Activated CD8-positive, alpha-beta T cell treated with anti-CD3 and anti-CD28 coated beads for 36 hours (primary cell): ENCODE data around the gene MIS18BP1. TPM values are rescaled to one million over a fixed set of nuclear protein-coding genes. Genes with fewer than 3 reads are reported as not detected.

Experiments used
- ATAC-seq: fragments of 200-7000 bp; cut with Tn5 transposase; one replicate; pipeline ENCODE4 v1.10.0; 2021; ENCODE audit warnings: mild to moderate bottlenecking, moderate library complexity
- CTCF ChIA-PET: fragments of 350-600 bp; sonication (Branson Sonifier 250); formaldehyde crosslinking; loops from one replicate; lab custom pipeline; 2021; ENCODE audit warnings: antibody characterized with exemption; lab: Charles Lee
- POLR2A ChIA-PET: fragments of 350-600 bp; sonication (Branson Sonifier 250); formaldehyde crosslinking; loops from one replicate; lab custom pipeline; 2021; ENCODE audit warnings: antibody characterized with exemption; lab: Charles Lee
- DNase-seq: peaks from one replicate; pipeline ENCODE4 v3.0.0-alpha.2; 2020
- H3K27ac Mint-ChIP-seq: one replicate; pipeline ENCODE4 v1.8.0; 2021; ENCODE audit warnings: mild to moderate bottlenecking, mixed read lengths
- H3K27me3 Mint-ChIP-seq: one replicate; pipeline ENCODE4 v1.8.0; 2021; ENCODE audit warnings: mixed read lengths
- H3K36me3 Mint-ChIP-seq: one replicate; pipeline ENCODE4 v1.8.0; 2021; ENCODE audit warnings: low read depth, mixed read lengths
- H3K4me1 Mint-ChIP-seq: one replicate; pipeline ENCODE4 v1.8.0; 2021; ENCODE audit warnings: low read depth, mixed read lengths
- H3K4me3 Mint-ChIP-seq: one replicate; pipeline ENCODE4 v1.8.0; 2021; ENCODE audit warnings: mild to moderate bottlenecking, moderate library complexity, mixed read lengths
- H3K9me3 Mint-ChIP-seq: one replicate; pipeline ENCODE4 v1.8.0; 2021; ENCODE audit warnings: mixed read lengths
- intact Hi-C: fragments of 100-400 bp; cut with micrococcal nuclease; formaldehyde crosslinking; loops from one replicate; pipeline ENCODE4 v1.10.0; 2022
- total RNA-seq, 2 experiments: library from RNA; stranded (reverse); gene quantifications; one replicate each; pipeline ENCODE4 v1.2.3, GENCODE V29; 2021
- TF ChIP-seq, protein P1 (sequence below): fragments of 200-600 bp; IDR thresholded peaks from one replicate; pipeline ENCODE4 v1.8.0; 2022; ENCODE audit warnings: antibody characterized with exemption, mild to moderate bottlenecking

MIS18BP1 gene
- total RNA-seq, 2 experiments from 2014 or later, result 51.0 to 55.8 TPM

DNA sequence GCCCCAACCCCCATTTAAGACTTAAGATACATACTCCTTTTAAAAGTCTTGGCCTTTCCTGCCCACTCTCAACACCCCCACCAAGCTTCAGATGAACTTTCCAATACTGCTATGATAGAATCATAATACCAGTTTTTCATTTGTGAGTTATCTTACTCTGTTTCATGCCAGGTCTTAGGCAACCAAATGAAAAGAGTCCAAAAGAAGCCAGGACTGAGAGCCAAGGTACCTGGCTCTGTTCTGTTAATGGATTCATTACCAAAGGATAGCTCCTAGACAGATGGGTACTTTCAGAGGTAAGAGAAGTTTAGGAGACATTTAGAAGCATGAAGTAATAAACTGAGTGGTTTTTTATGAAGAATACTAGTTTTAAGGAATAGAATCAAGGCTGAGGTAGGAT lies 83.1 kb downstream of the MIS18BP1 start:
- ATAC-seq, result no peak
- POLR2A ChIA-PET, result interaction anchor here (1.3 kb wide), 1 partner anchor 11 kb away, joined by 4 read pairs; no protein-coding TSS in a partner anchor
- no peak overlapping the region for H3K27ac Mint-ChIP-seq
- H3K36me3 Mint-ChIP-seq, result peaks cover 12% of the 10 kb centered on the region
- DNase-seq, result no peak
- CTCF ChIA-PET, result no interaction called here
- TF ChIP-seq, protein P1, sequence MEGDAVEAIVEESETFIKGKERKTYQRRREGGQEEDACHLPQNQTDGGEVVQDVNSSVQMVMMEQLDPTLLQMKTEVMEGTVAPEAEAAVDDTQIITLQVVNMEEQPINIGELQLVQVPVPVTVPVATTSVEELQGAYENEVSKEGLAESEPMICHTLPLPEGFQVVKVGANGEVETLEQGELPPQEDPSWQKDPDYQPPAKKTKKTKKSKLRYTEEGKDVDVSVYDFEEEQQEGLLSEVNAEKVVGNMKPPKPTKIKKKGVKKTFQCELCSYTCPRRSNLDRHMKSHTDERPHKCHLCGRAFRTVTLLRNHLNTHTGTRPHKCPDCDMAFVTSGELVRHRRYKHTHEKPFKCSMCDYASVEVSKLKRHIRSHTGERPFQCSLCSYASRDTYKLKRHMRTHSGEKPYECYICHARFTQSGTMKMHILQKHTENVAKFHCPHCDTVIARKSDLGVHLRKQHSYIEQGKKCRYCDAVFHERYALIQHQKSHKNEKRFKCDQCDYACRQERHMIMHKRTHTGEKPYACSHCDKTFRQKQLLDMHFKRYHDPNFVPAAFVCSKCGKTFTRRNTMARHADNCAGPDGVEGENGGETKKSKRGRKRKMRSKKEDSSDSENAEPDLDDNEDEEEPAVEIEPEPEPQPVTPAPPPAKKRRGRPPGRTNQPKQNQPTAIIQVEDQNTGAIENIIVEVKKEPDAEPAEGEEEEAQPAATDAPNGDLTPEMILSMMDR, result no peak
- H3K27me3 Mint-ChIP-seq, result no peaks in the 10 kb centered on the region
- no peaks in the 10 kb centered on the region for H3K9me3 Mint-ChIP-seq
- no peaks in the 10 kb centered on the region for H3K4me1 Mint-ChIP-seq
- intact Hi-C loops, result no loop called here
- H3K4me3 Mint-ChIP-seq, result no peak overlapping the region

DNA sequence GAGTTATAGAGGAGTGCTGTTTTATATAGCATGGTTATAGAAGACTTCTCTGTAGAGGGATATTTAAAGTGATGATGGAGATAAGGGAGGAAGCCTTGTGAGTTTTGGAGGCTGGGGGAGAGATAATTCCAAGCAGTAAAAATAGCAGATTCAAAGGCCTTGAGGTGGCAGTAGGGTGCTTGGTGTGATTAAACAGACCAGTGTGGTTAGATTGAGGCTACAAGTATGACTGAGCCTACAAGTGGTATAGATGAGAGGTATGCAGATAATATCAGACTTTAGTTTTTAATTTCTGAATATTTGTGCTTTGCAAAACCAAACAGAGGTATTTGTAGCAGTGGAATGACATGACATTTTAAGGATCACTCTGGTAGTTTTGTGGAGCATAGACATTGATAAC lies 96.9 kb downstream of the MIS18BP1 start:
- intact Hi-C loops, result no loop called here
- DNase-seq (no peak), ATAC-seq (peak; percentile 76)
- TF ChIP-seq, protein P1, result no peak
- H3K36me3 Mint-ChIP-seq, result no peaks in the 10 kb centered on the region
- H3K27ac Mint-ChIP-seq, result no peak overlapping the region
- H3K4me3 Mint-ChIP-seq, result no peak overlapping the region
- CTCF ChIA-PET, result no interaction called here
- no peaks in the 10 kb centered on the region for H3K27me3 Mint-ChIP-seq
- H3K9me3 Mint-ChIP-seq, result no peaks in the 10 kb centered on the region
- peaks cover 5% of the 10 kb centered on the region for H3K4me1 Mint-ChIP-seq
- POLR2A ChIA-PET, result no interaction called here

Other genes with a start within 250 kb of the MIS18BP1 start
- gene PRPF39, start 169.1 kb downstream of the MIS18BP1 start, total RNA-seq, result 10 to 100 TPM; 45.7 to 48.3 TPM
- gene FKBP3, start 118.7 kb downstream of the MIS18BP1 start, total RNA-seq, result 10 to 100 TPM; 65.6 to 66.4 TPM
- 10 to 100 TPM; 15.8 to 17.0 TPM for gene FANCM, start 117.3 kb downstream of the MIS18BP1 start, total RNA-seq